ENCODE measurements around the gene CAMTA1.

The CAMTA1 gene

GRCh38 chr1:7116001-7116400 is 330.7 kb downstream of the CAMTA1 start:
- H3K9me3 ChIP-seq (ENCODE audit: insufficient read depth, low read depth, low read length): no peaks in the 10 kb centered on the region; the same call in 1 of the 2 replicates
- H3K36me3 ChIP-seq (ENCODE audit: insufficient read depth, low read depth, low read length): no peaks in the 10 kb centered on the region
- no peak overlapping the region for H3K27ac ChIP-seq (ENCODE audit: low read length)
- no peak overlapping the region for H3K4me3 ChIP-seq (ENCODE audit: low read length)
- no peak overlapping the region for H3K9ac ChIP-seq (ENCODE audit: low read depth, low read length)
- no peaks in the 10 kb centered on the region for H3K27me3 ChIP-seq (ENCODE audit: insufficient read depth, low read length)
- H3K4me1 ChIP-seq (ENCODE audit: insufficient read depth, low read length): peaks cover 11% of the 10 kb centered on the region; the same call in 1 of the 2 replicates

- Histone ChIP-seq H3K9ac (ENCODE audit: low read depth, low read length) (peak overlapping the region; percentile 24; the same call in 1 of the 2 replicates), H3K27ac (ENCODE audit: low read length) (no peak overlapping the region), H3K27me3 (ENCODE audit: insufficient read depth, low read length) (no peaks in the 10 kb centered on the region), H3K36me3 (ENCODE audit: insufficient read depth, low read depth, low read length) (no peaks in the 10 kb centered on the region), H3K9me3 (ENCODE audit: insufficient read depth, low read depth, low read length) (no peaks in the 10 kb centered on the region; the same call in 1 of the 2 replicates), H3K4me1 (ENCODE audit: insufficient read depth, low read length) (peaks cover 11% of the 10 kb centered on the region; the same call in 1 of the 2 replicates), H3K4me3 (ENCODE audit: low read length) (peak overlapping the region; percentile 44; the same call in 1 of the 2 replicates)
Measured at GRCh38 chr1:7117399-7118281, 332.4 kb downstream of the CAMTA1 start.

GRCh38 chr1:7119156-7119555 is 333.9 kb downstream of the CAMTA1 start:
- H3K9ac ChIP-seq (ENCODE audit: low read depth, low read length): no peak overlapping the region

GRCh38 chr1:7120863-7121621 is 335.8 kb downstream of the CAMTA1 start:
- H3K27ac ChIP-seq (ENCODE audit: low read length): no peak overlapping the region
- no peak overlapping the region for H3K4me3 ChIP-seq (ENCODE audit: low read length)
- H3K36me3 ChIP-seq (ENCODE audit: insufficient read depth, low read depth, low read length): no peaks in the 10 kb centered on the region
- no peaks in the 10 kb centered on the region for H3K27me3 ChIP-seq (ENCODE audit: insufficient read depth, low read length)
- H3K9me3 ChIP-seq (ENCODE audit: insufficient read depth, low read depth, low read length): no peaks in the 10 kb centered on the region; the same call in 1 of the 2 replicates
- no peak overlapping the region for H3K9ac ChIP-seq (ENCODE audit: low read depth, low read length)
- H3K4me1 ChIP-seq (ENCODE audit: insufficient read depth, low read length): peaks cover 11% of the 10 kb centered on the region; the same call in 1 of the 2 replicates

More at GRCh38 chr1:7119156-7119555, 333.9 kb downstream of the CAMTA1 start:
- Histone ChIP-seq H3K27me3 (ENCODE audit: insufficient read depth, low read length) (no peaks in the 10 kb centered on the region), H3K4me3 (ENCODE audit: low read length) (no peak overlapping the region), H3K27ac (ENCODE audit: low read length) (no peak overlapping the region), H3K4me1 (ENCODE audit: insufficient read depth, low read length) (peaks cover 11% of the 10 kb centered on the region; the same call in 1 of the 2 replicates), H3K9me3 (ENCODE audit: insufficient read depth, low read depth, low read length) (no peaks in the 10 kb centered on the region; the same call in 1 of the 2 replicates), H3K36me3 (ENCODE audit: insufficient read depth, low read depth, low read length) (no peaks in the 10 kb centered on the region)

GRCh38 chr1:7121622-7121988 is 336.4 kb downstream of the CAMTA1 start:
- Histone ChIP-seq H3K27ac (ENCODE audit: low read length) (no peak overlapping the region), H3K9me3 (ENCODE audit: insufficient read depth, low read depth, low read length) (no peaks in the 10 kb centered on the region; the same call in 1 of the 2 replicates), H3K4me3 (ENCODE audit: low read length) (no peak overlapping the region), H3K9ac (ENCODE audit: low read depth, low read length) (no peak overlapping the region), H3K4me1 (ENCODE audit: insufficient read depth, low read length) (peaks cover 11% of the 10 kb centered on the region; the same call in 1 of the 2 replicates), H3K27me3 (ENCODE audit: insufficient read depth, low read length) (no peaks in the 10 kb centered on the region), H3K36me3 (ENCODE audit: insufficient read depth, low read depth, low read length) (no peaks in the 10 kb centered on the region)

- H3K9me3 ChIP-seq (ENCODE audit: insufficient read depth, low read depth, low read length): no peaks in the 10 kb centered on the region
- no peaks in the 10 kb centered on the region for H3K27me3 ChIP-seq (ENCODE audit: insufficient read depth, low read length)
- H3K4me1 ChIP-seq (ENCODE audit: insufficient read depth, low read length): no peaks in the 10 kb centered on the region
- H3K36me3 ChIP-seq (ENCODE audit: insufficient read depth, low read depth, low read length): no peaks in the 10 kb centered on the region
- no peak overlapping the region for H3K9ac ChIP-seq (ENCODE audit: low read depth, low read length)
- no peak overlapping the region for H3K27ac ChIP-seq (ENCODE audit: low read length)
- no peak overlapping the region for H3K4me3 ChIP-seq (ENCODE audit: low read length)
Measured at GRCh38 chr1:7127322-7128075, 342.2 kb downstream of the CAMTA1 start.

- H3K4me1 ChIP-seq (ENCODE audit: insufficient read depth, low read length): no peaks in the 10 kb centered on the region
- H3K9me3 ChIP-seq (ENCODE audit: insufficient read depth, low read depth, low read length): no peaks in the 10 kb centered on the region
- no peak overlapping the region for H3K9ac ChIP-seq (ENCODE audit: low read depth, low read length)
- no peaks in the 10 kb centered on the region for H3K36me3 ChIP-seq (ENCODE audit: insufficient read depth, low read depth, low read length)
- H3K27ac ChIP-seq (ENCODE audit: low read length): no peak overlapping the region
- H3K27me3 ChIP-seq (ENCODE audit: insufficient read depth, low read length): no peaks in the 10 kb centered on the region
- H3K4me3 ChIP-seq (ENCODE audit: low read length): no peak overlapping the region
Measured at GRCh38 chr1:7128293-7128692, 343.0 kb downstream of the CAMTA1 start.

GRCh38 chr1:7130127-7130526 is 344.9 kb downstream of the CAMTA1 start:
- no peaks in the 10 kb centered on the region for H3K36me3 ChIP-seq (ENCODE audit: insufficient read depth, low read depth, low read length)
- H3K4me3 ChIP-seq (ENCODE audit: low read length): no peak overlapping the region
- H3K9ac ChIP-seq (ENCODE audit: low read depth, low read length): no peak overlapping the region
- no peak overlapping the region for H3K27ac ChIP-seq (ENCODE audit: low read length)
- no peaks in the 10 kb centered on the region for H3K27me3 ChIP-seq (ENCODE audit: insufficient read depth, low read length)
- H3K4me1 ChIP-seq (ENCODE audit: insufficient read depth, low read length): no peaks in the 10 kb centered on the region
- H3K9me3 ChIP-seq (ENCODE audit: insufficient read depth, low read depth, low read length): no peaks in the 10 kb centered on the region

- Histone ChIP-seq H3K4me3 (ENCODE audit: low read length) (no peak overlapping the region), H3K27ac (ENCODE audit: low read length) (no peak overlapping the region), H3K9me3 (ENCODE audit: insufficient read depth, low read depth, low read length) (no peaks in the 10 kb centered on the region), H3K27me3 (ENCODE audit: insufficient read depth, low read length) (no peaks in the 10 kb centered on the region), H3K4me1 (ENCODE audit: insufficient read depth, low read length) (no peaks in the 10 kb centered on the region), H3K36me3 (ENCODE audit: insufficient read depth, low read depth, low read length) (no peaks in the 10 kb centered on the region), H3K9ac (ENCODE audit: low read depth, low read length) (no peak overlapping the region)
Measured at GRCh38 chr1:7135493-7135892, 350.2 kb downstream of the CAMTA1 start.

GRCh38 chr1:7136166-7136953 is 351.1 kb downstream of the CAMTA1 start:
- H3K4me1 ChIP-seq (ENCODE audit: insufficient read depth, low read length): no peaks in the 10 kb centered on the region
- H3K9me3 ChIP-seq (ENCODE audit: insufficient read depth, low read depth, low read length): no peaks in the 10 kb centered on the region
- no peak overlapping the region for H3K4me3 ChIP-seq (ENCODE audit: low read length)
- H3K27me3 ChIP-seq (ENCODE audit: insufficient read depth, low read length): no peaks in the 10 kb centered on the region
- H3K36me3 ChIP-seq (ENCODE audit: insufficient read depth, low read depth, low read length): no peaks in the 10 kb centered on the region
- H3K9ac ChIP-seq (ENCODE audit: low read depth, low read length): no peak overlapping the region
- no peak overlapping the region for H3K27ac ChIP-seq (ENCODE audit: low read length)

GRCh38 chr1:7140251-7140650 is 355.0 kb downstream of the CAMTA1 start:
- Histone ChIP-seq H3K9ac (ENCODE audit: low read depth, low read length) (no peak overlapping the region), H3K27me3 (ENCODE audit: insufficient read depth, low read length) (no peaks in the 10 kb centered on the region), H3K36me3 (ENCODE audit: insufficient read depth, low read depth, low read length) (no peaks in the 10 kb centered on the region), H3K4me1 (ENCODE audit: insufficient read depth, low read length) (no peaks in the 10 kb centered on the region), H3K4me3 (ENCODE audit: low read length) (no peak overlapping the region), H3K9me3 (ENCODE audit: insufficient read depth, low read depth, low read length) (no peaks in the 10 kb centered on the region), H3K27ac (ENCODE audit: low read length) (no peak overlapping the region)
